Upper lobe of left lung (tissue), 6 donors: Measurements from ENCODE around the gene BABAM2. TPM values are rescaled to one million over a fixed set of nuclear protein-coding genes. Genes with fewer than 3 reads are reported as not detected.

Experiments
- ATAC-seq, 2 donors: fragments of 200-7000 bp; cut with Tn5 transposase; one replicate each; pipeline ENCODE4 v1.9.1; 2022; ENCODE audit warnings: mild to moderate bottlenecking in 2 of 2, moderate library complexity in 2 of 2; ENCODE audit not compliant: low FRiP score in 2 of 2
- DNase-seq, 2 donors: peaks; one replicate each; pipeline ENCODE4 v3.0.0-alpha.2; 2019 to 2020
- H3K27ac ChIP-seq, 4 donors: fragments of 200-600 bp; sonication (generic); one replicate each; pipeline ENCODE4 v1.5.1; 2016 to 2019
- H3K27me3 ChIP-seq, 4 donors: fragments of 200-600 bp; sonication (generic); one replicate each; pipeline ENCODE4 v1.5.1; 2017 to 2019
- H3K36me3 ChIP-seq, 4 donors: fragments of 200-600 bp; sonication (generic); one replicate each; pipeline ENCODE4 v1.5.1; 2016 to 2019
- H3K4me1 ChIP-seq, 4 donors: fragments of 200-600 bp; sonication (generic); one replicate each; pipeline ENCODE4 v1.5.1; 2018 to 2019
- H3K4me3 ChIP-seq, 4 donors: fragments of 200-600 bp; sonication (generic); one replicate each; pipeline ENCODE4 v1.5.1; 2017 to 2019; ENCODE audit warnings: mild to moderate bottlenecking in 2 of 4, moderate library complexity in 1 of 4
- H3K9me3 ChIP-seq, 4 donors: fragments of 200-600 bp; sonication (generic); one replicate each; pipeline ENCODE4 v1.5.1; 2018 to 2019
- CTCF ChIP-seq, 6 experiments: fragments of 450-650 bp in 4 of 6; fragments of 200-600 bp in 2 of 6; sonication (generic) in 2 of 6; IDR thresholded peaks; one replicate each; pipeline ENCODE4 v1.5.1; 2016 to 2019; ENCODE audit warnings: antibody characterized with exemption in 6 of 6
- EP300 ChIP-seq, 4 donors: sonication (generic); formaldehyde crosslinking; IDR thresholded peaks; one replicate each; pipeline ENCODE4 v1.5.1; 2017; ENCODE audit warnings: antibody characterized with exemption in 4 of 4, control low read depth in 2 of 4
- POLR2A ChIP-seq, 4 donors: fragments of 450-650 bp; IDR thresholded peaks; one replicate each; pipeline ENCODE4 v1.5.1; 2016 to 2017; ENCODE audit warnings: antibody characterized with exemption in 4 of 4, mild to moderate bottlenecking in 2 of 4
- POLR2AphosphoS5 ChIP-seq, 2 donors: sonication (generic); formaldehyde crosslinking; IDR thresholded peaks; one replicate each; pipeline ENCODE4 v1.5.1; 2017; ENCODE audit warnings: antibody characterized with exemption in 2 of 2
- WGBS, 2 donors: methylation state at CpG; one replicate each; pipeline ENCODE4 v1.1.5; 2017 to 2018; 5-methylcytosine and 5-hydroxymethylcytosine counted together
- total RNA-seq, 6 donors: library from RNA; depleted of rRNA in 4 of 6; stranded (reverse); fragments of >200 nt in 4 of 6; gene quantifications; one replicate each; pipeline versions ENCODE4 v1.1.0 to v1.2.1, GENCODE V29; 2016 to 2021
- donor health status: DM: no; HTN: no; CAD: no; lungs with moderate emphysema.
- donor health status: DM: no; HTN: yes; CAD: no; lungs with severe emphysema.

The BABAM2 gene
- total RNA-seq, 6 donors from 2014 or later: 23.0 to 44.0 (median 38.2) TPM

GRCh38 chr2:28206762-28207161, 316.2 kb downstream of the BABAM2 start:
- no peaks in the 10 kb centered on the region for H3K4me1 ChIP-seq
- no peaks in the 10 kb centered on the region for H3K27me3 ChIP-seq
- no peak overlapping the region for H3K27ac ChIP-seq
- no peak for TF ChIP-seq POLR2A (IDR thresholded peaks at IDR 0.05)
- TF ChIP-seq POLR2AphosphoS5 (IDR thresholded peaks at IDR 0.05): no peak
- no peak for TF ChIP-seq EP300 (IDR thresholded peaks at IDR 0.05)
- no peak for TF ChIP-seq CTCF (IDR thresholded peaks at IDR 0.05)
- H3K36me3 ChIP-seq: no peaks in the 10 kb centered on the region
- ATAC-seq (no peak), DNase-seq (no peak)
- no peak overlapping the region for H3K4me3 ChIP-seq
- H3K9me3 ChIP-seq: no peaks in the 10 kb centered on the region
- 75 to 79% methylated on average over 3 of the region's 3 CpGs for WGBS, 2 donors

- no peak for ATAC-seq
- H3K27me3 ChIP-seq: no peaks in the 10 kb centered on the region
- H3K27ac ChIP-seq: no peak overlapping the region
- DNase-seq: no peak
- H3K9me3 ChIP-seq: no peaks in the 10 kb centered on the region
- H3K4me1 ChIP-seq: no peaks in the 10 kb centered on the region
- no peak overlapping the region for H3K4me3 ChIP-seq
- 90 to 91% methylated on average over 3 of the region's 3 CpGs for WGBS, 2 donors
- TF ChIP-seq EP300 (IDR thresholded peaks at IDR 0.05) (no peak), POLR2A (IDR thresholded peaks at IDR 0.05) (no peak), POLR2AphosphoS5 (IDR thresholded peaks at IDR 0.05) (no peak), CTCF (IDR thresholded peaks at IDR 0.05) (no peak)
- H3K36me3 ChIP-seq: no peaks in the 10 kb centered on the region
Measured at GRCh38 chr2:28209261-28209691, 318.7 kb downstream of the BABAM2 start.

GRCh38 chr2:28209864-28210263, 319.3 kb downstream of the BABAM2 start:
- no peaks in the 10 kb centered on the region for H3K4me1 ChIP-seq
- H3K27ac ChIP-seq: no peak overlapping the region
- no peak for ATAC-seq
- H3K4me3 ChIP-seq: no peak overlapping the region
- TF ChIP-seq POLR2AphosphoS5 (IDR thresholded peaks at IDR 0.05): no peak
- TF ChIP-seq POLR2A (IDR thresholded peaks at IDR 0.05): no peak
- no peak for TF ChIP-seq EP300 (IDR thresholded peaks at IDR 0.05)
- TF ChIP-seq CTCF (IDR thresholded peaks at IDR 0.05): no peak
- no peaks in the 10 kb centered on the region for H3K36me3 ChIP-seq
- DNase-seq: no peak
- no peaks in the 10 kb centered on the region for H3K27me3 ChIP-seq
- no peaks in the 10 kb centered on the region for H3K9me3 ChIP-seq

- WGBS, 2 donors: 93% methylated on average over 1 of the region's 1 CpG
- H3K36me3 ChIP-seq: no peaks in the 10 kb centered on the region
- no peaks in the 10 kb centered on the region for H3K4me1 ChIP-seq
- H3K27ac ChIP-seq: no peak overlapping the region
- H3K27me3 ChIP-seq: no peaks in the 10 kb centered on the region
- no peak for TF ChIP-seq POLR2A (IDR thresholded peaks at IDR 0.05)
- TF ChIP-seq CTCF (IDR thresholded peaks at IDR 0.05): no peak
- TF ChIP-seq POLR2AphosphoS5 (IDR thresholded peaks at IDR 0.05): no peak
- no peak for TF ChIP-seq EP300 (IDR thresholded peaks at IDR 0.05)
- no peaks in the 10 kb centered on the region for H3K9me3 ChIP-seq
- no peak overlapping the region for H3K4me3 ChIP-seq
- ATAC-seq (no peak), DNase-seq (no peak)
Measured at GRCh38 chr2:28210535-28210934, 320.0 kb downstream of the BABAM2 start.

- no peaks in the 10 kb centered on the region for H3K36me3 ChIP-seq
- DNase-seq (no peak), ATAC-seq (no peak)
- H3K9me3 ChIP-seq: no peaks in the 10 kb centered on the region
- H3K27ac ChIP-seq: no peak overlapping the region
- no peak overlapping the region for H3K4me3 ChIP-seq
- no peaks in the 10 kb centered on the region for H3K27me3 ChIP-seq
- TF ChIP-seq CTCF (IDR thresholded peaks at IDR 0.05) (no peak), EP300 (IDR thresholded peaks at IDR 0.05) (no peak), POLR2AphosphoS5 (IDR thresholded peaks at IDR 0.05) (no peak), POLR2A (IDR thresholded peaks at IDR 0.05) (no peak)
- no peaks in the 10 kb centered on the region for H3K4me1 ChIP-seq
- WGBS, 2 donors: 79 to 95% methylated on average over 2 of the region's 2 CpGs
Measured at GRCh38 chr2:28216331-28216730, 325.8 kb downstream of the BABAM2 start.
